Keratinocyte (primary cell): Measurements from ENCODE around the gene BRIP1. TPM values are rescaled to one million over a fixed set of nuclear protein-coding genes. Genes with fewer than 3 reads are reported as not detected.

ENCODE experiments used
- DNase-seq: peaks from one replicate; pipeline ENCODE4 v3.0.0-alpha.2; 2011; ENCODE audit warnings: low read depth, missing footprints, low spot score
- FAIRE-seq: peaks from 2 replicates; lab custom pipeline; 2011; peaks lifted over from hg19 to GRCh38; lab: Jason Lieb, UNC
- H2AFZ ChIP-seq: 2 replicates; pipeline ENCODE4 v1.6.0; 2012; ENCODE audit warnings: low read length, control low read depth, inconsistent platforms; ENCODE audit not compliant: control insufficient read depth
- H3K27ac ChIP-seq: 2 replicates; pipeline ENCODE4 v1.5.1; 2011; ENCODE audit warnings: low read length; ENCODE audit not compliant: control insufficient read depth, insufficient read depth
- H3K27me3 ChIP-seq: 3 replicates; pipeline ENCODE4 v1.6.0; 2011; ENCODE audit warnings: low read length; ENCODE audit not compliant: control insufficient read depth, insufficient read depth; ENCODE audit errors: extremely low read depth
- H3K36me3 ChIP-seq, 2 experiments: 2 replicates in 1 of 2; 3 replicates in 1 of 2; pipeline ENCODE4 v1.5.1; 2011; ENCODE audit warnings: low read length in 2 of 2, mild to moderate bottlenecking in 1 of 2; ENCODE audit not compliant: control insufficient read depth in 2 of 2, insufficient read depth in 2 of 2; ENCODE audit errors: extremely low read depth in 1 of 2
- H3K4me1 ChIP-seq: 3 replicates; pipeline ENCODE4 v1.5.1; 2011; ENCODE audit warnings: low read length; ENCODE audit not compliant: control insufficient read depth, insufficient read depth; ENCODE audit errors: extremely low read depth
- H3K4me2 ChIP-seq: 3 replicates; pipeline ENCODE4 v1.6.0; 2011; ENCODE audit warnings: low read depth, low read length; ENCODE audit not compliant: control insufficient read depth, insufficient read depth; ENCODE audit errors: extremely low read depth
- H3K4me3 ChIP-seq, 3 experiments: fragments of 200-600 bp in 1 of 3; sonication (generic) in 1 of 3; 2 replicates in 2 of 3; 3 replicates in 1 of 3; pipeline ENCODE4 v1.5.1; 2011 to 2016; ENCODE audit warnings: low read length in 3 of 3, mild to moderate bottlenecking in 3 of 3, control low read depth in 2 of 3, inconsistent platforms in 1 of 3, low read depth in 1 of 3, mixed read lengths in 1 of 3, mixed run types in 1 of 3, moderate library complexity in 1 of 3; ENCODE audit not compliant: control insufficient read depth in 2 of 3, insufficient read depth in 2 of 3; ENCODE audit errors: extremely low read depth in 1 of 3
- H3K79me2 ChIP-seq: 2 replicates; pipeline ENCODE4 v1.6.0; 2012; ENCODE audit warnings: low read length; ENCODE audit not compliant: control insufficient read depth, insufficient read depth
- H3K9ac ChIP-seq: 3 replicates; pipeline ENCODE4 v1.6.0; 2011; ENCODE audit warnings: low read length; ENCODE audit not compliant: control insufficient read depth, insufficient read depth; ENCODE audit errors: extremely low read depth
- H3K9me1 ChIP-seq: 3 replicates; pipeline ENCODE4 v1.6.0; 2011; ENCODE audit warnings: low read length; ENCODE audit not compliant: control insufficient read depth, insufficient read depth; ENCODE audit errors: extremely low read depth
- H3K9me3 ChIP-seq: 2 replicates; pipeline ENCODE4 v1.5.1; 2012; ENCODE audit warnings: low read depth, low read length; ENCODE audit not compliant: control insufficient read depth
- H4K20me1 ChIP-seq: 3 replicates; pipeline ENCODE4 v1.6.0; 2011; ENCODE audit warnings: low read length; ENCODE audit not compliant: control insufficient read depth, insufficient read depth; ENCODE audit errors: extremely low read depth
- CTCF ChIP-seq, 3 experiments: IDR thresholded peaks in 1 of 3; conservative IDR thresholded peaks in 1 of 3; optimal IDR thresholded peaks in 1 of 3; 2 replicates in 2 of 3; 3 replicates in 1 of 3; pipeline versions ENCODE3 to v1.5.1; 2011; ENCODE audit warnings: low read length in 3 of 3, mild to moderate bottlenecking in 3 of 3, moderate library complexity in 2 of 3, control low read depth in 1 of 3, inconsistent platforms in 1 of 3; ENCODE audit not compliant: insufficient read depth in 2 of 3; ENCODE audit errors: extremely low read depth in 1 of 3
- EZH2 ChIP-seq: IDR thresholded peaks from one replicate; pipeline ENCODE4 v1.6.1; 2012; ENCODE audit warnings: inconsistent platforms, mild to moderate bottlenecking, low read length, moderate library complexity
- dilution Hi-C: fragments of 300-500 bp; cut with MboI; formaldehyde crosslinking; loops from one replicate; pipeline ENCODE4 v1.7.0; 2020; ENCODE audit warnings: low sequenced_read_pairs; ENCODE audit not compliant: extremely low pct_ligation_motif_present
- polyA plus RNA-seq, 5 experiments: library from polyadenylated mRNA; depleted of rRNA in 3 of 5; stranded (reverse) in 3 of 5; stranded (forward) in 1 of 5; unstranded in 1 of 5; fragments of >200 nt; gene quantifications; 1 replicate in 1 of 5; 2 replicates in 3 of 5; 3 replicates in 1 of 5; pipeline versions ENCODE4 v1.2.1 to v1.2.3, GENCODE V29; 2011 to 2012; ENCODE audit warnings: missing spikeins in 2 of 5, low read depth in 1 of 5, low replicate concordance in 1 of 5

Gene BRIP1
- polyA plus RNA-seq, 1 donor (not counting 4 experiments of a cell fraction or from before 2014, with no cell fraction given), result 4.0 TPM

- Histone ChIP-seq H3K9me3 (no peaks in the 10 kb centered on the region), H3K79me2 (no peaks in the 10 kb centered on the region), H3K9me1 (no peaks in the 10 kb centered on the region), H2AFZ (no peak overlapping the region), H3K4me1 (peaks cover 11% of the 10 kb centered on the region), H3K27ac (no peak overlapping the region), H3K36me3 (no peaks in the 10 kb centered on the region), H3K4me2 (no peak overlapping the region), H4K20me1 (no peaks in the 10 kb centered on the region), H3K27me3 (no peaks in the 10 kb centered on the region), H3K9ac (no peak overlapping the region), H3K4me3 (no peak overlapping the region)
- FAIRE-seq (no peak), DNase-seq (no peak)
- dilution Hi-C loops, result no loop called here
- TF ChIP-seq EZH2, result no peak
- TF ChIP-seq CTCF (optimal IDR thresholded peaks at IDR 0.05 in 1 of 3, IDR thresholded peaks at IDR 0.05 in 1 of 3, conservative IDR thresholded peaks at IDR 0.05 in 1 of 3; ENCODE audit: extremely low read depth in 1 of 3, insufficient read depth in 2 of 3, low read length in 3 of 3), result no peak
Measured at GRCh38 chr17:61803216-61803615, 60.1 kb downstream of the BRIP1 start.

DNA sequence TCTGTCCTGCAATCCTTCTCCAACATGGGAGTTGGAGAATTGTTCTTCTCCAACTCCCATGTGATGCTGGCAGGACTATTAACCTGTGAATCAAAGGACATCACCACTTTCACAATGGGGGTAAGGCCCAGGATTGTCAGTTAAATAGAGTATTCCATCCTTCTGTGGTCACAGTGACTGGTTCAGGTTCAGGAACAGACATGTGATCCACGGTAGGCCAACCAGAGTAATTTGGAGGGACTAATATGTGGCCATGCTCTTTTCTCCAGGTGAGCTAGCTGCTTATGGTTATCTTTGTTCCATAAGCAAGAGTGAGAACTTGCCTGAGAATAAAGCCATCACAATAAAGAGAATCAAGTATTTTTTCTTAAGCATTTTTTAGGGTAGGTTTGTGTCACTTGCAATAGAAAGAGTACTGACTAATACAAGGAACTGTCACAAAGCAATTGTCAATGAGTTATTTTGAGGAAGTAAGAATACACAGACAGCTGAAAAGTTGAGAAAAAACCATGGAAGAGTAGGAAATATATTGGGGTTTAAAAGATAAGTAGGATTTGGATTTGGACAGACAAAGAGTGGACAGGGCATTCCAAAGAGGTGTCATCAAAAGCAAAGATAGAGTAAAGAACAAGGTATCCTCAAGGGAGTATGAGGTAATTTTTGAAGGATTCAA, 63.4 kb downstream of the BRIP1 start:
- H3K27me3 ChIP-seq, result no peaks in the 10 kb centered on the region
- H3K9me3 ChIP-seq, result no peaks in the 10 kb centered on the region
- H3K9me1 ChIP-seq, result no peaks in the 10 kb centered on the region
- H2AFZ ChIP-seq, result no peak overlapping the region
- H3K27ac ChIP-seq, result no peak overlapping the region
- H3K79me2 ChIP-seq, result no peaks in the 10 kb centered on the region
- no peak overlapping the region for H3K9ac ChIP-seq
- H4K20me1 ChIP-seq, result no peaks in the 10 kb centered on the region
- no peaks in the 10 kb centered on the region for H3K4me1 ChIP-seq
- dilution Hi-C loops, result no loop called here
- no peak overlapping the region for H3K4me3 ChIP-seq
- H3K4me2 ChIP-seq, result no peak overlapping the region
- H3K36me3 ChIP-seq, result no peaks in the 10 kb centered on the region
- no peak for FAIRE-seq
- no peak for DNase-seq
- TF ChIP-seq CTCF (optimal IDR thresholded peaks at IDR 0.05 in 1 of 3, IDR thresholded peaks at IDR 0.05 in 1 of 3, conservative IDR thresholded peaks at IDR 0.05 in 1 of 3; ENCODE audit: extremely low read depth in 1 of 3, insufficient read depth in 2 of 3, low read length in 3 of 3), result no peak
- TF ChIP-seq EZH2, result no peak
